ENCODE measurements around the gene MTHFS.

- TF ChIP-seq CTCF (IDR thresholded peaks at IDR 0.05; ENCODE audit: insufficient read depth, low read length) = no peak
- no peak for TF ChIP-seq POLR2AphosphoS5 (IDR thresholded peaks at IDR 0.05; ENCODE audit: low read depth)
- TF ChIP-seq SPI1 (IDR thresholded peaks at IDR 0.05; ENCODE audit: borderline replicate concordance, low read depth) = no peak
- no peak for TF ChIP-seq GABPA (IDR thresholded peaks at IDR 0.05; ENCODE audit: low read depth)
Measured at GRCh38 chr15:79898369-79898768, 1.6 kb upstream of the MTHFS start.
